ENCODE measurements around the gene ACVR2B.

DNA sequence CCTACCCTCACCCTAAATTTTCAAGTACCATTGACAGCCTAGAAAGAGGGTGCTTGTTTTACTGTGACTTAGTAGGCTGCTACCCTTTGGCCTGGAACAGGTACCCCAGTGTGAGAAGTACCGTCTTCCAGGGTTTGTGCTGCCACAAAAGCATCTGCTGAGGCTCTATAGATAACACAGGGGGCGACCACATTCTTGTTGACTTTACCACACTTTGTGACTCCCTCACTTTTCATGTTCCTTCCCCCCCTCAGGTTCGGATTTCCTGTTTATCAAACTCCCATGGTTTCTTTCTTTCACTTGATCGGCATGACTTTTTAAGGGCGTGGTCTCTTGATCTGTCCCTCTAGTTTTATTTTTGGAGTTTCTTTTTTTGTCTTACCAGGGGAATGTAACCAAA is 66.0 kb downstream of the ACVR2B start:
- TF ChIP-seq, protein P1, sequence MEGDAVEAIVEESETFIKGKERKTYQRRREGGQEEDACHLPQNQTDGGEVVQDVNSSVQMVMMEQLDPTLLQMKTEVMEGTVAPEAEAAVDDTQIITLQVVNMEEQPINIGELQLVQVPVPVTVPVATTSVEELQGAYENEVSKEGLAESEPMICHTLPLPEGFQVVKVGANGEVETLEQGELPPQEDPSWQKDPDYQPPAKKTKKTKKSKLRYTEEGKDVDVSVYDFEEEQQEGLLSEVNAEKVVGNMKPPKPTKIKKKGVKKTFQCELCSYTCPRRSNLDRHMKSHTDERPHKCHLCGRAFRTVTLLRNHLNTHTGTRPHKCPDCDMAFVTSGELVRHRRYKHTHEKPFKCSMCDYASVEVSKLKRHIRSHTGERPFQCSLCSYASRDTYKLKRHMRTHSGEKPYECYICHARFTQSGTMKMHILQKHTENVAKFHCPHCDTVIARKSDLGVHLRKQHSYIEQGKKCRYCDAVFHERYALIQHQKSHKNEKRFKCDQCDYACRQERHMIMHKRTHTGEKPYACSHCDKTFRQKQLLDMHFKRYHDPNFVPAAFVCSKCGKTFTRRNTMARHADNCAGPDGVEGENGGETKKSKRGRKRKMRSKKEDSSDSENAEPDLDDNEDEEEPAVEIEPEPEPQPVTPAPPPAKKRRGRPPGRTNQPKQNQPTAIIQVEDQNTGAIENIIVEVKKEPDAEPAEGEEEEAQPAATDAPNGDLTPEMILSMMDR (IDR thresholded peaks at IDR 0.05), result no peak
- TF ChIP-seq POLR2A (IDR thresholded peaks at IDR 0.05), result no peak
